ENCODE data around the gene KRT86. TPM values are rescaled to one million over a fixed set of nuclear protein-coding genes. Genes with fewer than 3 reads are reported as not detected.
"Not testable (repeated sequence)": the region's sequence is repeated elsewhere in the genome, so short reads cannot be mapped to it uniquely, and the experiment has no call there.

KRT86 gene
- total RNA-seq, 1 donor from 2014 or later = not detected

DNA sequence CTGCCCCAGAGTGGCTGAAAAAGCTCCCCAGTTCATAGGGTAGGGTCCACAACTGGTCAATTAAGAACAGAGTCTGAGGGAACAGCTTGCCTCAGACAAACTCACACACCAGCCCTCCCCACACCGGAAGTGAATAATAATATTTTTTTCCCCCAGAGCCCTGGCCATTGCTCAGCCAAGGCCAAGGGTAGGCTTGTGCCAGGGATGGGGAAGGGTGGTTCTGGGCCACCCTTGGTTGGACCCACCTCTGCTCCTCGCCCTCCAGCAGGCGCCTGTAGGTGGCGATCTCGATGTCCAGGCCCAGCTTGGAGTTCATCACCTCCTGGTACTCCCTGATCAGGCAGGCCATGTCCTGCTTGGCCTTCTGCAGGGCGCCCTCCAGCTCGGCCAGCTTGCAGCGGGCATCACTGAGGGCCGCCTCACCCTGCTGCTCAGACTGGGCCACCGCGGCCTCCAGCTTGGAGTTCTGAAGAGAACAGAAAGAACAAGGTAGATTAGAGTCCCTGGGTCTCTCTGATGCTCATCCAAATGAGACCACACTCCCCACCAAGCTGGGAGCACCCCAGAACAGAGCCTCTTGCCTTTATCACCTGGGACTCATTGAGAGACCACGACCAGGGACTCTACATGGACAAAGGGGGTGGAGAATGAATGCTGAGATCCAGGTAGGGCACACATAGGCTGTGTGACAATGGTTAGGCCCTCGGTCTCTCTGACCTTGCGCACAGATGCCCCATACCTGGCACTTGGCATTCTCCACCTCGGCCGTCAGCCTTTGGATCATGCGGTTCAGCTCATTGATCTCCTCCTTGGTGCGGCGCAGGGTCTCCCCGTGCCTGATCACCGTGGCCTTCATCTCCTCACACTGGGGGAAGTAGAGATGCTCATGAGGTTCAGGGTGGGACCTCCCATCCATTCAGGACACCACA, 12.7 kb downstream of the KRT86 start:
- not testable (repeated sequence) for H3K9me3 Mint-ChIP-seq; DNase-seq (ENCODE audit: low read depth, low spot score); H3K4me1 Mint-ChIP-seq; H3K27ac Mint-ChIP-seq (ENCODE audit: unreplicated experiment); H3K27me3 Mint-ChIP-seq (ENCODE audit: low read depth); H3K4me3 Mint-ChIP-seq; H3K36me3 Mint-ChIP-seq (ENCODE audit: low read depth)
- TF ChIP-seq, protein P1, sequence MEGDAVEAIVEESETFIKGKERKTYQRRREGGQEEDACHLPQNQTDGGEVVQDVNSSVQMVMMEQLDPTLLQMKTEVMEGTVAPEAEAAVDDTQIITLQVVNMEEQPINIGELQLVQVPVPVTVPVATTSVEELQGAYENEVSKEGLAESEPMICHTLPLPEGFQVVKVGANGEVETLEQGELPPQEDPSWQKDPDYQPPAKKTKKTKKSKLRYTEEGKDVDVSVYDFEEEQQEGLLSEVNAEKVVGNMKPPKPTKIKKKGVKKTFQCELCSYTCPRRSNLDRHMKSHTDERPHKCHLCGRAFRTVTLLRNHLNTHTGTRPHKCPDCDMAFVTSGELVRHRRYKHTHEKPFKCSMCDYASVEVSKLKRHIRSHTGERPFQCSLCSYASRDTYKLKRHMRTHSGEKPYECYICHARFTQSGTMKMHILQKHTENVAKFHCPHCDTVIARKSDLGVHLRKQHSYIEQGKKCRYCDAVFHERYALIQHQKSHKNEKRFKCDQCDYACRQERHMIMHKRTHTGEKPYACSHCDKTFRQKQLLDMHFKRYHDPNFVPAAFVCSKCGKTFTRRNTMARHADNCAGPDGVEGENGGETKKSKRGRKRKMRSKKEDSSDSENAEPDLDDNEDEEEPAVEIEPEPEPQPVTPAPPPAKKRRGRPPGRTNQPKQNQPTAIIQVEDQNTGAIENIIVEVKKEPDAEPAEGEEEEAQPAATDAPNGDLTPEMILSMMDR (conservative IDR thresholded peaks at IDR 0.05) = peak; percentile 13

DNA sequence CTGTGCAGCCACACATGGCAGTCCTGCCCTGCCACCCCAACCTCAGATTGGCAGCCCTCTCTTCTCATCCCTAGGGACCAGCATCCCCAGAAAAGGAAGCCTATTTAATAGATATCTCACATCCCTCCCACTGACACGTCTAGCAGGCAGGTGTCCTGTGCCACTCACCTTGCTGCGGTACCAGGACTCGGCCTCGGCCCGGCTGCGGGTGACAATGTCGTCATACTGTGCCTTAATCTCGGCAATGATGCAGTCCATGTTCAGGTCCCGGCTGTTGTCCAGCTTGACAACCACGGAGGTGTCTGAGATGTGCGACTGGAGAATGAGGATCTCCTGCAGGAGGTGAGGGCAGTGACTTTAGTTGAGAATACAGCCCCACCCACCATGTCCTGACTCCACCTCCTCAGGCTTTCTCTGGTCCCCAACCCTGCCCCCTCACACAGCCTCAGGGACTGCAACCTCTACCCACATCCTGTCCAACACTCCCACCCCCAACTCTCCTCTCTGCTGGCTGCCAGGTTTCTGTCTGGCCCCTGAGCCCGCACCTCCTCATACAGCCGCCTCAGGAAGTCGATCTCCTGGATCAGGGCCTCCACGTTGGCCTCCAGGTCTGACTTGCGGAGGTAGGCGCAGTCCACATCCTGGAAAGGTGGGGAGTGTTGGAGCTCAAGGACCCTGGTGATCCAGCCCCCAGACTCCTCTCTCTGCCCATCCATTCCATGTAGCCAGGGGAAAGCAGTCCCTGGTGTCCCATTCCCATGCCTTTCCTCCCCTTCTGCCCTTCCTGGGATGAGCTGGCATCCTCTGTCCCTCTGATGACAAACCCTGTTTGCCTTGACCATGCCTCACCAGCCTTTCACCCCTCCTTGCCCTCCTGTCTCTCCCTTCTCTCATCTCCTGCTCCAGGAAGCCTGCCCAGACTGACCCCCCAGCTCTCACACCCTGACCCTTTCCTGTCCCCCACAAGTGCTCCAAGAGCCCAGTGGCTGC, 13.7 kb downstream of the KRT86 start:
- not testable (repeated sequence) for H3K4me3 Mint-ChIP-seq; H3K36me3 Mint-ChIP-seq (ENCODE audit: low read depth); H3K27me3 Mint-ChIP-seq (ENCODE audit: low read depth); H3K4me1 Mint-ChIP-seq; DNase-seq (ENCODE audit: low read depth, low spot score); H3K9me3 Mint-ChIP-seq; H3K27ac Mint-ChIP-seq (ENCODE audit: unreplicated experiment)

DNA sequence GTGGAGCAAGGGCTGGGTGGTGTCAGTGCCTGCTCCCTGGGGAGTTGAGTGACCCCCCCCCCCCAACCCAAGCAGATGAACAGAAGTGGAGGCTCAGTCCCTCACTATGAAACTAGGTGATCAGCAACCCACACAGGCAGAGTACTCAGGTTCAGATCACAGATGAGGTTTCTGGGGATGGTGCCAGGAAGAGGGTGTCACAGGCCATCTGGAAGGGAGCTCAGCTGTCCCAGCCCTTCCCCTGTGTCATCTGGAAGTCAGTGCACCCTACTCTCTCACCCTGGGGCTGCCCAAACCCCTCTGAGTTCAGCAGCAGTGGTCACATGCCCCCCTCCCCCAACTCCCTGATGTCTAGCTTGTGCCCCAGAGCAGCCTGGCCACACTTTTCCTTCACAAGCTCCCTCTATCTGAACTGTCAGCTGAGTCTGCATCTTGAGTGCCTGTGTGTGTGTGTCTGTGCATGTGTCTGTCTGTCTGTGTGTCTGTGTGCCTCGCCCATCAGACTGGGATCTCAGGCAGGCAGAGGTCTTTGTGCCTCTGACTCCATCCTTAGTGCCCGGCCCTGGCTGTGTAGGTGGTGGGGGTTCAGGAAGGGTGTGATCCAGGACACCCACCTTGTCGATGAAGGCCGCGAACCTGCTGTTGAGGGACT, 16.2 kb downstream of the KRT86 start:
- H3K27ac Mint-ChIP-seq (ENCODE audit: unreplicated experiment); H3K4me1 Mint-ChIP-seq; H3K36me3 Mint-ChIP-seq (ENCODE audit: low read depth); DNase-seq (ENCODE audit: low read depth, low spot score); H3K4me3 Mint-ChIP-seq; H3K9me3 Mint-ChIP-seq: not testable (repeated sequence)
- H3K27me3 Mint-ChIP-seq (ENCODE audit: low read depth) = peaks cover 20% of the 10 kb centered on the region

DNA sequence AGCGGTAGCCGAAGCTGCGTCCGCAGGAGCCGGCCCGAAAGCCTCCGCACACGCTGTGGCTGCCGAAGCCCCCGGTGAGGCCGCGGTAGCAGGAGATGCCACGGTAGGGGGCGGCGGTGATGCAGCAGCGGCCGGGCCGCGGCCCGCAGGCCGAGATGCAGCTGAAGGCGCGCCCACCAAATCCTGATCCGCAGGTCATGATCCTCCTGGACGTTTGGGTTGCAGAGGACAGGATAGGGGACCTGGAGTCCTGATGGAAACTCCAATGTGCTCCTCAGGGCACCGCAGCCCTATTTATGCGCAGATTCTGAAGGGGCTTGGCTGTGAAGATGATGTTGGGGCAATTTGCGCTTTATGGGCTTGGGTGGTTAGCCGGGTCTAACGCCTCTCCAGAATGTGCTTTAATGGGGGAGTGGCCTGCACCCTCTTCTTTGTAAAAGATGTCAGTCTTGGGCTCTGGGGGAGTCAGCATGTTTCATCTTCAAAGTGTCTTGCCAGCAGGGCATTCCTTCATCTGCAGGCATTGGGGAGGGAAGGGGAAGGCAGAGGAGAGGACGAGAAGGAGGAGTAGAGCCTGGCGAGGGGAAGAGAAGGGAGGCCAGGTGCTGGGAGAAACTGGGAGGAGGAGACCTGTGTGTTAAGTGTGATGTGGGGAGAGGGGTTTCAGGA, 17.0 kb downstream of the KRT86 start, which contains the start of gene KRT81:
Gene KRT81, minus strand, starts transcription at position 268 of the 669 bp plus-strand sequence. Its CDS starts 69 bp downstream, at position 199.
- Mint-ChIP-seq H3K4me1 (no peaks in the 10 kb centered on the region), H3K27me3 (ENCODE audit: low read depth) (peaks cover 25% of the 10 kb centered on the region), H3K27ac (ENCODE audit: unreplicated experiment) (no peak within 1 kb of the TSS), H3K4me3 (no peak within 1 kb of the TSS), H3K9me3 (no peaks in the 10 kb centered on the region), H3K36me3 (ENCODE audit: low read depth) (no peaks in the 10 kb centered on the region)
- TF ChIP-seq, protein P1 (conservative IDR thresholded peaks at IDR 0.05) = no peak
- DNase-seq (ENCODE audit: low read depth, low spot score) = no peak

DNA sequence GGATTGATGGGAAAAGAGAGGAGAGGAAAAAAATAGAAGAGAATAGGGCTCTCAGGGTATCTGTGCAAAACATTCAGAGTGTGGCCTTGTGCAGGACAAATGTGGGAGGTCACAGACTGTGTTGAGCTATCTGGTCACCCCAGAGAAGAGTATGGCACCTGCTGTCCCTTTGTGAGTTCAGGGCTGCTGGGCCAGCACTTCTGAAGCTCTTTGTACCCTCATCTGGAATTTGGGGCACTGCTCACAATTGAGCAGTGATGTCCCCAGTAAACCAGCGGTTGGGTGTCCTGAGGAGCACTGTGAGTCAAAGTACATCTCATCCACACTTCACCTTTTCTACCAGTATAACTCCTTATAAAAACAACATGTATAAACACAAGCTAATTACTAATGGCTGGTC, 19.5 kb downstream of the KRT86 start:
- H3K27ac Mint-ChIP-seq (ENCODE audit: unreplicated experiment) = no peak overlapping the region
- no peak for DNase-seq (ENCODE audit: low read depth, low spot score)
- no peaks in the 10 kb centered on the region for H3K36me3 Mint-ChIP-seq (ENCODE audit: low read depth)
- no peaks in the 10 kb centered on the region for H3K9me3 Mint-ChIP-seq
- peaks cover 45% of the 10 kb centered on the region for H3K27me3 Mint-ChIP-seq (ENCODE audit: low read depth)
- no peak overlapping the region for H3K4me3 Mint-ChIP-seq
- TF ChIP-seq, protein P1 (conservative IDR thresholded peaks at IDR 0.05) = no peak
- no peaks in the 10 kb centered on the region for H3K4me1 Mint-ChIP-seq
